H1 (cell line): Measurements from ENCODE around the gene SLC30A10. TPM values are rescaled to one million over a fixed set of nuclear protein-coding genes. Genes with fewer than 3 reads are reported as not detected.
A peak's percentile ranks its signal among the peaks of the same experiment; 100 is the strongest.

ENCODE experiments used
- CTCF ChIA-PET: fragments of 300-600 bp; sonication (Branson Sonifier 250); formaldehyde crosslinking; loops from one replicate; lab custom pipeline; 2021; ENCODE audit not compliant: partially characterized antibody; lab: Charles Lee
- POLR2A ChIA-PET: fragments of 300-600 bp; sonication (Branson Sonifier 250); formaldehyde crosslinking; loops from one replicate; lab custom pipeline; 2021; ENCODE audit warnings: inconsistent platforms; ENCODE audit not compliant: partially characterized antibody; lab: Charles Lee
- DNase-seq, 2 experiments: peaks; one replicate each; pipeline versions ENCODE4 v3.0.0 to v3.0.0-alpha.2; 2010 to 2022; ENCODE audit warnings: low spot score in 2 of 2, low read depth in 1 of 2, mixed read lengths in 1 of 2
- FAIRE-seq: peaks from 2 replicates; lab custom pipeline; 2011; peaks lifted over from hg19 to GRCh38; lab: Jason Lieb, UNC
- H2AFZ ChIP-seq: 2 replicates; pipeline ENCODE4 v1.8.1; 2012; ENCODE audit warnings: low read length, inconsistent platforms
- H2AK5ac ChIP-seq: 2 replicates; pipeline ENCODE4 v1.6.1; 2013; ENCODE audit warnings: low read depth, low read length
- H2BK120ac ChIP-seq: replicated peaks from 2 replicates; pipeline ENCODE3; 2013; ENCODE audit warnings: low read depth, low read length, inconsistent platforms
- H2BK12ac ChIP-seq: 2 replicates; pipeline ENCODE4 v1.6.1; 2013; ENCODE audit warnings: low read depth, low read length
- H2BK15ac ChIP-seq: 2 replicates; pipeline ENCODE4 v1.6.1; 2013; ENCODE audit warnings: low read length
- H2BK20ac ChIP-seq: 2 replicates; pipeline ENCODE4 v1.6.1; 2013; ENCODE audit warnings: low read length
- H2BK5ac ChIP-seq: 2 replicates; pipeline ENCODE4 v1.6.1; 2013; ENCODE audit warnings: low read depth, low read length
- H3K14ac ChIP-seq: 2 replicates; pipeline ENCODE4 v1.6.1; 2013; ENCODE audit warnings: inconsistent platforms; ENCODE audit not compliant: insufficient read length
- H3K18ac ChIP-seq: 2 replicates; pipeline ENCODE4 v1.6.1; 2013; ENCODE audit warnings: low read length; ENCODE audit errors: extremely low read depth
- H3K23ac ChIP-seq: 2 replicates; pipeline ENCODE4 v1.6.1; 2013; ENCODE audit warnings: inconsistent platforms; ENCODE audit not compliant: insufficient read length
- H3K23me2 ChIP-seq: 2 replicates; pipeline ENCODE4 v1.6.1; 2013; ENCODE audit warnings: low read depth, low read length
- H3K27ac ChIP-seq: 2 replicates; pipeline ENCODE4 v1.6.1; 2011; ENCODE audit warnings: low read depth, low read length, inconsistent platforms
- H3K27me3 ChIP-seq, 4 experiments: replicated peaks in 1 of 4; 1 replicate in 1 of 4; 2 replicates in 3 of 4; pipeline versions ENCODE4 v1.6.1 to v1.8.1; 2011 to 2013; ENCODE audit warnings: low read length in 3 of 4, mild to moderate bottlenecking in 3 of 4, inconsistent platforms in 2 of 4, mixed read lengths in 2 of 4, moderate library complexity in 1 of 4; ENCODE audit not compliant: control insufficient read depth in 3 of 4, insufficient read depth in 3 of 4; ENCODE audit errors: extremely low read depth in 1 of 4
- H3K36me3 ChIP-seq, 4 experiments: 2 replicates each; pipeline versions ENCODE4 v1.6.1 to v1.8.1; 2011 to 2013; ENCODE audit warnings: mild to moderate bottlenecking in 4 of 4, low read length in 3 of 4, moderate library complexity in 2 of 4, control low read depth in 1 of 4, inconsistent platforms in 1 of 4; ENCODE audit not compliant: insufficient read depth in 4 of 4, control insufficient read depth in 2 of 4
- H3K4ac ChIP-seq: replicated peaks from 2 replicates; pipeline ENCODE3; 2013; ENCODE audit warnings: low read length, low read depth, mixed read lengths, inconsistent platforms; ENCODE audit not compliant: insufficient read length
- H3K4me1 ChIP-seq, 4 experiments: replicated peaks in 1 of 4; 1 replicate in 1 of 4; 2 replicates in 3 of 4; pipeline versions ENCODE4 v1.6.1 to v1.8.1; 2011 to 2013; ENCODE audit warnings: low read length in 3 of 4, inconsistent platforms in 2 of 4, mixed read lengths in 1 of 4; ENCODE audit not compliant: insufficient read depth in 4 of 4, control insufficient read depth in 3 of 4
- H3K4me2 ChIP-seq, 2 experiments: 2 replicates each; pipeline versions ENCODE4 v1.6.1 to v1.8.1; 2011 to 2013; ENCODE audit warnings: low read depth in 2 of 2, low read length in 2 of 2, control low read depth in 1 of 2, inconsistent platforms in 1 of 2, mild to moderate bottlenecking in 1 of 2; ENCODE audit not compliant: insufficient read depth in 1 of 2
- H3K4me3 ChIP-seq, 4 experiments: fragments of 200-600, 300-600 bp in 1 of 4; sonication (generic), shearing (Covaris generic), sonication (Bioruptor Twin) in 1 of 4; 2 replicates each; pipeline versions ENCODE4 v1.5.1 to v1.8.1; 2011 to 2016; ENCODE audit warnings: low read length in 4 of 4, low read depth in 3 of 4, control low read depth in 2 of 4, inconsistent platforms in 2 of 4, mild to moderate bottlenecking in 2 of 4, mixed read lengths in 1 of 4, moderate library complexity in 1 of 4; ENCODE audit not compliant: insufficient read depth in 2 of 4; ENCODE audit errors: extremely low read depth in 1 of 4
- H3K56ac ChIP-seq: replicated peaks from 2 replicates; pipeline ENCODE3; 2013; ENCODE audit warnings: low read depth, mild to moderate bottlenecking, mixed read lengths, low read length, inconsistent platforms; ENCODE audit not compliant: insufficient read length
- H3K79me1 ChIP-seq: 2 replicates; pipeline ENCODE4 v1.6.1; 2013; ENCODE audit warnings: low read depth, low read length, control low read depth
- H3K79me2 ChIP-seq, 2 experiments: 2 replicates each; pipeline versions ENCODE4 v1.6.1 to v1.8.1; 2012 to 2013; ENCODE audit warnings: low read length in 2 of 2, mild to moderate bottlenecking in 2 of 2, inconsistent platforms in 1 of 2; ENCODE audit not compliant: insufficient read depth in 2 of 2, control insufficient read depth in 1 of 2
- H3K9ac ChIP-seq, 4 experiments: replicated peaks in 1 of 4; 1 replicate in 1 of 4; 2 replicates in 3 of 4; pipeline versions ENCODE4 v1.6.1 to v1.8.1; 2011 to 2013; ENCODE audit warnings: low read depth in 3 of 4, low read length in 3 of 4, control low read depth in 2 of 4, mild to moderate bottlenecking in 2 of 4, moderate library complexity in 2 of 4, inconsistent platforms in 1 of 4; ENCODE audit errors: extremely low read depth in 1 of 4
- H3K9me3 ChIP-seq, 2 experiments: 2 replicates each; pipeline versions ENCODE4 v1.6.1 to v1.8.1; 2012 to 2013; ENCODE audit warnings: mild to moderate bottlenecking in 2 of 2, moderate library complexity in 2 of 2, control low read depth in 1 of 2, inconsistent platforms in 1 of 2, low read depth in 1 of 2, low read length in 1 of 2, mixed read lengths in 1 of 2; ENCODE audit not compliant: insufficient read depth in 2 of 2
- H4K20me1 ChIP-seq, 2 experiments: replicated peaks in 1 of 2; 2 replicates each; pipeline versions ENCODE3 to v1.8.1; 2011 to 2013; ENCODE audit warnings: inconsistent platforms in 2 of 2, low read length in 2 of 2, mild to moderate bottlenecking in 1 of 2; ENCODE audit not compliant: insufficient read depth in 2 of 2, control insufficient read depth in 1 of 2
- H4K5ac ChIP-seq: 2 replicates; pipeline ENCODE4 v1.6.1; 2013; ENCODE audit warnings: low read length, low read depth, mixed read lengths, inconsistent platforms; ENCODE audit not compliant: insufficient read length
- H4K8ac ChIP-seq: 2 replicates; pipeline ENCODE4 v1.8.0; 2013; ENCODE audit warnings: mild to moderate bottlenecking, moderate library complexity, low read length, inconsistent platforms; ENCODE audit not compliant: insufficient read depth; ENCODE audit errors: extremely low read depth
- H4K91ac ChIP-seq: replicated peaks from 2 replicates; pipeline ENCODE3; 2013; ENCODE audit warnings: low read length, mixed read lengths, inconsistent platforms; ENCODE audit not compliant: insufficient read length
- EGR1 ChIP-seq: IDR thresholded peaks from 2 replicates; pipeline ENCODE4 v1.6.1; 2011; ENCODE audit warnings: low read depth, low read length, borderline replicate concordance
- RAD21 ChIP-seq, 2 experiments: IDR thresholded peaks in 1 of 2; conservative IDR thresholded peaks in 1 of 2; 2 replicates each; pipeline ENCODE4 v1.6.1; 2011; ENCODE audit warnings: low read depth in 2 of 2, low read length in 2 of 2, improper control_type of control experiment in 1 of 2, inconsistent platforms in 1 of 2, mild to moderate bottlenecking in 1 of 2, moderate library complexity in 1 of 2
- RXRA ChIP-seq: IDR thresholded peaks from 2 replicates; pipeline ENCODE4 v1.6.1; 2011; ENCODE audit warnings: low read depth, mild to moderate bottlenecking, low read length, moderate library complexity; ENCODE audit not compliant: insufficient read depth
- TCF12 ChIP-seq: IDR thresholded peaks from 2 replicates; pipeline ENCODE4 v1.6.1; 2011; ENCODE audit warnings: low read depth, mild to moderate bottlenecking, low read length
- TEAD4 ChIP-seq: IDR thresholded peaks from 2 replicates; pipeline ENCODE4 v1.6.1; 2012; ENCODE audit warnings: low read depth, low read length, inconsistent platforms, mixed read lengths
- WGBS, 2 experiments: shearing (Covaris generic) in 1 of 2; methylation state at CpG; one replicate each; pipeline versions ENCODE4 v1.1.6 to v1.1.7; 2013 to 2015; ENCODE audit warnings: low lambda C conversion rate in 2 of 2, mixed read lengths in 2 of 2, inconsistent platforms in 1 of 2, low coverage in 1 of 2, missing lambda C conversion rate in 1 of 2; ENCODE audit not compliant: insufficient replicate concordance in 2 of 2, insufficient coverage in 1 of 2, insufficient read length in 1 of 2; ENCODE audit errors: extremely low coverage in 1 of 2, missing lambda C conversion rate in 1 of 2; 5-methylcytosine and 5-hydroxymethylcytosine counted together
- polyA plus RNA-seq, 7 experiments: library from polyadenylated mRNA; depleted of rRNA in 3 of 7; stranded (reverse) in 5 of 7; unstranded in 2 of 7; fragments of >200 nt in 5 of 7; fragments of 200-250 nt in 2 of 7; gene quantifications; 1 replicate in 5 of 7; 2 replicates in 1 of 7; 4 replicates in 1 of 7; pipeline versions ENCODE4 v1.2.1 to v1.2.3, GENCODE V29; 2011 to 2013; ENCODE audit warnings: missing spikeins in 2 of 7, mixed read lengths in 2 of 7
- total RNA-seq: library from RNA; stranded (reverse); fragmentation: NEBNext Ultra II Directional; extraction: Animal tissue kit (Norgen Biotek cat#: 25700); gene quantifications from 2 replicates; pipeline ENCODE4 v1.2.1, GENCODE V29; 2021
- TF ChIP-seq, protein P1 (sequence below), 3 experiments: IDR thresholded peaks; 1 replicate in 2 of 3; 2 replicates in 1 of 3; pipeline versions ENCODE4 v1.5.1 to v1.6.1; 2011; ENCODE audit warnings: low read length in 3 of 3, mild to moderate bottlenecking in 3 of 3, inconsistent platforms in 2 of 3, low read depth in 1 of 3, moderate library complexity in 1 of 3; ENCODE audit not compliant: insufficient read depth in 1 of 3; ENCODE audit errors: control extremely low read depth in 1 of 3

The SLC30A10 gene
- total and polyA plus RNA-seq, 2 of the 8 experiments (the other 6 are each of a cell fraction or from before 2014, with no cell fraction given): 0.23 to 0.61 TPM

DNA sequence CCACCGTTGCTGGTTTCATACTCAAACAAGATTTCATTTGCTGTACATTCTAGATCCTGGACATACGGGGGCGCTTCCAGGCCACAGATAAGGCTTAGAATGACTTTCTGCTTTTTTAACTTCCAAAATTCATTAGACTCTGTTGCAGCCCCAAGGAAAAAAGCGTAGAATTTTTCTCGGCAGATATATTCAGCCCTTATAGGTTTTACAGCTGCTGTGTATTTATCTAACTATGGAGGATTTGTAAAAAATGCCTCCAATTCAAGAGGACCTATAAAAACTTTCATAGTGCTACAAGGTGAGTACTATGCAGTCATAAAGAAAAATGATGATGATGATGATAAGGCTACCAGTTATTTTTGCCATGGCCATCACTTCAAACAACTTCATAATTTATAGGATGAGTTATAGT is 51.6 kb downstream of the SLC30A10 start:
- Histone ChIP-seq H2AFZ (no peak overlapping the region), H4K5ac (no peak overlapping the region), H3K23ac (no peak overlapping the region), H3K18ac (no peak overlapping the region), H2AK5ac (no peak overlapping the region), H3K4ac (no peak overlapping the region), H3K4me3 (no peak overlapping the region), H4K8ac (no peak overlapping the region), H2BK120ac (no peak overlapping the region), H3K27me3 (no peaks in the 10 kb centered on the region), H2BK5ac (no peak overlapping the region), H3K79me1 (no peaks in the 10 kb centered on the region), H3K36me3 (no peaks in the 10 kb centered on the region), H2BK15ac (no peak overlapping the region), H3K4me2 (no peak overlapping the region), H3K79me2 (no peaks in the 10 kb centered on the region), H3K4me1 (no peaks in the 10 kb centered on the region; a peak in 1 of 7 replicates), H3K56ac (no peak overlapping the region), H4K20me1 (no peaks in the 10 kb centered on the region), H3K27ac (no peak overlapping the region), H4K91ac (no peak overlapping the region), H3K23me2 (no peaks in the 10 kb centered on the region), H3K14ac (no peak overlapping the region), H3K9me3 (no peaks in the 10 kb centered on the region), H3K9ac (no peak overlapping the region), H2BK20ac (no peak overlapping the region), H2BK12ac (no peak overlapping the region)
- 79% methylated on average over 5 of the region's 5 CpGs; no CpG with 5 or more reads in 1 of the 2 experiments for WGBS, 2 experiments
- TF ChIP-seq EGR1 (no peak), TCF12 (no peak), TEAD4 (no peak), RAD21 (IDR thresholded peaks at IDR 0.05 in 1 of 2, conservative IDR thresholded peaks at IDR 0.05 in 1 of 2; ENCODE audit: low read depth in 2 of 2, low read length in 2 of 2) (peak; percentile 56 to 61), RXRA (no peak)
- TF ChIP-seq, protein P1, sequence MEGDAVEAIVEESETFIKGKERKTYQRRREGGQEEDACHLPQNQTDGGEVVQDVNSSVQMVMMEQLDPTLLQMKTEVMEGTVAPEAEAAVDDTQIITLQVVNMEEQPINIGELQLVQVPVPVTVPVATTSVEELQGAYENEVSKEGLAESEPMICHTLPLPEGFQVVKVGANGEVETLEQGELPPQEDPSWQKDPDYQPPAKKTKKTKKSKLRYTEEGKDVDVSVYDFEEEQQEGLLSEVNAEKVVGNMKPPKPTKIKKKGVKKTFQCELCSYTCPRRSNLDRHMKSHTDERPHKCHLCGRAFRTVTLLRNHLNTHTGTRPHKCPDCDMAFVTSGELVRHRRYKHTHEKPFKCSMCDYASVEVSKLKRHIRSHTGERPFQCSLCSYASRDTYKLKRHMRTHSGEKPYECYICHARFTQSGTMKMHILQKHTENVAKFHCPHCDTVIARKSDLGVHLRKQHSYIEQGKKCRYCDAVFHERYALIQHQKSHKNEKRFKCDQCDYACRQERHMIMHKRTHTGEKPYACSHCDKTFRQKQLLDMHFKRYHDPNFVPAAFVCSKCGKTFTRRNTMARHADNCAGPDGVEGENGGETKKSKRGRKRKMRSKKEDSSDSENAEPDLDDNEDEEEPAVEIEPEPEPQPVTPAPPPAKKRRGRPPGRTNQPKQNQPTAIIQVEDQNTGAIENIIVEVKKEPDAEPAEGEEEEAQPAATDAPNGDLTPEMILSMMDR (IDR thresholded peaks at IDR 0.05; ENCODE audit: control extremely low read depth in 1 of 3, insufficient read depth in 1 of 3, low read depth in 1 of 3, low read length in 3 of 3): peak in 2 of 3 experiments; percentile 17 to 19; a peak in 2 of 4 replicates
- POLR2A ChIA-PET: no interaction called here
- FAIRE-seq (no peak), DNase-seq (no peak)
- CTCF ChIA-PET: no interaction called here
